Gastroesophageal sphincter (tissue), 4 donors: ENCODE results near the gene MSH5. TPM values are rescaled to one million over a fixed set of nuclear protein-coding genes. Genes with fewer than 3 reads are reported as not detected.

Experiments
- ATAC-seq: fragments of 150-250 bp; one replicate; pipeline ENCODE4 v1.9.1; 2016; ENCODE audit warnings: mild to moderate bottlenecking, moderate library complexity
- H3K27ac ChIP-seq, 4 donors: fragments of 200-600 bp; sonication (generic) in 3 of 4; 1 replicate in 3 of 4; 2 replicates in 1 of 4; pipeline ENCODE4 v1.5.1; 2016 to 2019
- H3K27me3 ChIP-seq: fragments of 200-600 bp; sonication (generic); one replicate; pipeline ENCODE4 v1.5.1; 2019
- H3K36me3 ChIP-seq, 2 donors: fragments of 200-600 bp; sonication (generic); one replicate each; pipeline ENCODE4 v1.5.1; 2019; ENCODE audit warnings: control low read depth in 1 of 2
- H3K4me1 ChIP-seq, 3 donors: fragments of 200-600 bp; sonication (generic); 1 replicate in 2 of 3; 2 replicates in 1 of 3; pipeline ENCODE4 v1.5.1; 2016 to 2019; ENCODE audit warnings: control low read depth in 2 of 3
- H3K4me3 ChIP-seq, 2 donors: fragments of 200-600 bp; sonication (generic); one replicate each; pipeline ENCODE4 v1.5.1; 2019; ENCODE audit warnings: mild to moderate bottlenecking in 1 of 2, moderate library complexity in 1 of 2
- H3K9me3 ChIP-seq, 3 donors: fragments of 200-600 bp; sonication (generic); one replicate each; pipeline ENCODE4 v1.5.1; 2017 to 2019; ENCODE audit warnings: control low read depth in 2 of 3
- CTCF ChIP-seq, 4 experiments: fragments of 200-600 bp in 2 of 4; fragments of 450-650 bp in 2 of 4; sonication (generic) in 1 of 4; IDR thresholded peaks; one replicate each; pipeline ENCODE4 v1.5.1; 2017 to 2019; ENCODE audit warnings: antibody characterized with exemption in 4 of 4, mild to moderate bottlenecking in 2 of 4, moderate library complexity in 2 of 4
- EP300 ChIP-seq: sonication (generic); formaldehyde crosslinking; IDR thresholded peaks from one replicate; pipeline ENCODE4 v1.6.1; 2017; ENCODE audit warnings: antibody characterized with exemption, mild to moderate bottlenecking
- POLR2A ChIP-seq, 2 donors: fragments of 450-650 bp; IDR thresholded peaks; one replicate each; pipeline ENCODE4 v1.6.1; 2017; ENCODE audit warnings: antibody characterized with exemption in 2 of 2, mild to moderate bottlenecking in 2 of 2, moderate library complexity in 1 of 2
- POLR2AphosphoS5 ChIP-seq: sonication (generic); formaldehyde crosslinking; IDR thresholded peaks from one replicate; pipeline ENCODE4 v1.6.1; 2017; ENCODE audit warnings: antibody characterized with exemption
- WGBS, 2 donors: methylation state at CpG; one replicate each; pipeline ENCODE4 v1.1.5; 2018; ENCODE audit warnings: low coverage in 1 of 2; 5-methylcytosine and 5-hydroxymethylcytosine counted together
- total RNA-seq, 4 donors: library from RNA; depleted of rRNA; stranded (reverse); fragments of >200 nt; gene quantifications; one replicate each; pipeline ENCODE4 v1.1.0, GENCODE V29; 2016

Gene MSH5
- total RNA-seq, 4 donors from 2014 or later, result 1.9 to 12.7 (median 6.7) TPM

GRCh38 chr6:31721351-31722020 lies 18.3 kb upstream of the MSH5 start, which contains the start of gene LY6G6C:
LY6G6C (minus strand) TSS chr6:31721746; CDS start chr6:31721679, 67 bp downstream.
- peaks cover 0 to 4% (median 0%) of the 10 kb centered on the region in 3 donors for H3K4me1 ChIP-seq
- no peaks in the 10 kb centered on the region for H3K9me3 ChIP-seq
- WGBS, 2 donors, result 79 to 83% methylated on average over 3 of the region's 4 CpGs
- ATAC-seq, result no peak
- H3K4me3 ChIP-seq, result no peak within 1 kb of the TSS
- H3K27me3 ChIP-seq, result no peaks in the 10 kb centered on the region
- H3K27ac ChIP-seq, result no peak within 1 kb of the TSS
- TF ChIP-seq EP300 (no peak), POLR2AphosphoS5 (no peak), POLR2A (IDR thresholded peaks at IDR 0.05) (no peak), CTCF (IDR thresholded peaks at IDR 0.05) (no peak)
- H3K36me3 ChIP-seq, result peaks cover 0 to 17% of the 10 kb centered on the region in 2 donors

DNA sequence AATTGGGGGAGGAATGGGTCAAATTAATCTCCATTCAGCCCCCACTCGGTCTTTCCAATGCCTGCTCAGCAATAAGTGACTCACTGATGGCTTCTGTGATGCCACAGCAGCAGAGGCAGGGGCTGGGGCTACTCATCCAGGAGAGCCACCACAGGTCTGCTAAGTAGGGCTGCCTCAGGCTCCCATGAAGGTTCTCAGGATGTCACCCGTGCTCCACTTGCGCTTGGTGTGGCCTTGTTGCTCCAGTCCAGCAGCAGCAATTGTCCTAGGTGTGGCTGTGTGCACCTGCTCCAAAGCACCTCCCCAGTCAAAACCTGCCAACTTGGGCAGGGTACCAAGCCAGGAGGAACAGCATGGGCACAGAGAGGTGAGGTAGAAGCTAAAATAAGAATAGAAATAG lies 17.6 kb upstream of the MSH5 start:
- Histone ChIP-seq H3K27ac (no peak overlapping the region), H3K36me3 (peaks cover 0 to 24% of the 10 kb centered on the region in 2 donors), H3K9me3 (no peaks in the 10 kb centered on the region), H3K4me3 (no peak overlapping the region), H3K4me1 (peaks cover 0 to 8% (median 0%) of the 10 kb centered on the region in 3 donors), H3K27me3 (no peaks in the 10 kb centered on the region)
- TF ChIP-seq CTCF (IDR thresholded peaks at IDR 0.05) (no peak), POLR2A (IDR thresholded peaks at IDR 0.05) (no peak), POLR2AphosphoS5 (no peak), EP300 (no peak)
- no peak for ATAC-seq
- 80 to 100% methylated on average over 1 to 2 of the region's 3 CpGs for WGBS, 2 donors

GRCh38 chr6:31723245-31723979 lies 16.4 kb upstream of the MSH5 start, which contains the start of gene MPIG6B:
MPIG6B (plus strand) TSS chr6:31723373; CDS start chr6:31723384, 11 bp downstream.
- Histone ChIP-seq H3K4me1 (peaks cover 0 to 21% (median 9%) of the 10 kb centered on the region in 3 donors), H3K9me3 (no peaks in the 10 kb centered on the region), H3K27me3 (no peaks in the 10 kb centered on the region), H3K36me3 (peaks cover 0 to 34% of the 10 kb centered on the region in 2 donors), H3K27ac (no peak within 1 kb of the TSS), H3K4me3 (no peak within 1 kb of the TSS)
- ATAC-seq, result no peak
- no peak for TF ChIP-seq POLR2AphosphoS5
- no peak for TF ChIP-seq EP300
- TF ChIP-seq POLR2A (IDR thresholded peaks at IDR 0.05), result no peak
- TF ChIP-seq CTCF (IDR thresholded peaks at IDR 0.05), result no peak
- WGBS, 2 donors, result 80 to 82% methylated on average over 1 to 2 of the region's 46 CpGs

GRCh38 chr6:31723980-31724691 lies 15.7 kb upstream of the MSH5 start:
- Histone ChIP-seq H3K27me3 (no peaks in the 10 kb centered on the region), H3K4me3 (no peak overlapping the region), H3K4me1 (peaks cover 0 to 28% (median 14%) of the 10 kb centered on the region in 3 donors), H3K27ac (no peak overlapping the region), H3K9me3 (no peaks in the 10 kb centered on the region), H3K36me3 (peaks cover 0 to 34% of the 10 kb centered on the region in 2 donors)
- TF ChIP-seq POLR2A (IDR thresholded peaks at IDR 0.05), result no peak
- no peak for TF ChIP-seq CTCF (IDR thresholded peaks at IDR 0.05)
- TF ChIP-seq POLR2AphosphoS5, result no peak
- no peak for TF ChIP-seq EP300
- 88 to 92% methylated on average over 12 to 13 of the region's 25 CpGs for WGBS, 2 donors
- ATAC-seq, result no peak
